GM12801 (cell line): Measurements from ENCODE around the gene SLC51B.

Experiments
- TF ChIP-seq, protein P1 (sequence below): IDR thresholded peaks from one replicate; pipeline ENCODE4 v1.5.1; 2011; ENCODE audit warnings: control low read depth; ENCODE audit not compliant: insufficient read length; ENCODE audit errors: extremely low read depth

SLC51B gene

DNA sequence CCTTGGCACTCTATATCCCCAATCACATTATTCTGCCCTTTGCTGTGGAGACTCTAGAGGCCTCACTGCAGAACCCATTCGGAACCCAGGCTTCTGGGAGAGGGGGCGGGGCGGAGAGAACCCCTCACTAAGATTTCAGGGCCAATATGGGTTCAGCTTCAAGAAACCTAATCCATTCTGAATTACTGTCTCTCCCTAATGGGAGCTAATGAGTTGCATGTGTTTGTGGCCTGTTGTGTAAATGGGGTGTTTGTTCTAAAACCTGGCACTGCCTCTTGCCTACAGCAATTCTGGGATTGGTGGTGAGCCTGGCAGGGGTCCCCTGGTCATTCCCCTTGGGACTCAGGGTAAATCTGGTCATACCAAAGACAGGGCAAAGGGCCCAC is 23.2 kb downstream of the SLC51B start:
- TF ChIP-seq, protein P1, sequence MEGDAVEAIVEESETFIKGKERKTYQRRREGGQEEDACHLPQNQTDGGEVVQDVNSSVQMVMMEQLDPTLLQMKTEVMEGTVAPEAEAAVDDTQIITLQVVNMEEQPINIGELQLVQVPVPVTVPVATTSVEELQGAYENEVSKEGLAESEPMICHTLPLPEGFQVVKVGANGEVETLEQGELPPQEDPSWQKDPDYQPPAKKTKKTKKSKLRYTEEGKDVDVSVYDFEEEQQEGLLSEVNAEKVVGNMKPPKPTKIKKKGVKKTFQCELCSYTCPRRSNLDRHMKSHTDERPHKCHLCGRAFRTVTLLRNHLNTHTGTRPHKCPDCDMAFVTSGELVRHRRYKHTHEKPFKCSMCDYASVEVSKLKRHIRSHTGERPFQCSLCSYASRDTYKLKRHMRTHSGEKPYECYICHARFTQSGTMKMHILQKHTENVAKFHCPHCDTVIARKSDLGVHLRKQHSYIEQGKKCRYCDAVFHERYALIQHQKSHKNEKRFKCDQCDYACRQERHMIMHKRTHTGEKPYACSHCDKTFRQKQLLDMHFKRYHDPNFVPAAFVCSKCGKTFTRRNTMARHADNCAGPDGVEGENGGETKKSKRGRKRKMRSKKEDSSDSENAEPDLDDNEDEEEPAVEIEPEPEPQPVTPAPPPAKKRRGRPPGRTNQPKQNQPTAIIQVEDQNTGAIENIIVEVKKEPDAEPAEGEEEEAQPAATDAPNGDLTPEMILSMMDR = no peak

DNA sequence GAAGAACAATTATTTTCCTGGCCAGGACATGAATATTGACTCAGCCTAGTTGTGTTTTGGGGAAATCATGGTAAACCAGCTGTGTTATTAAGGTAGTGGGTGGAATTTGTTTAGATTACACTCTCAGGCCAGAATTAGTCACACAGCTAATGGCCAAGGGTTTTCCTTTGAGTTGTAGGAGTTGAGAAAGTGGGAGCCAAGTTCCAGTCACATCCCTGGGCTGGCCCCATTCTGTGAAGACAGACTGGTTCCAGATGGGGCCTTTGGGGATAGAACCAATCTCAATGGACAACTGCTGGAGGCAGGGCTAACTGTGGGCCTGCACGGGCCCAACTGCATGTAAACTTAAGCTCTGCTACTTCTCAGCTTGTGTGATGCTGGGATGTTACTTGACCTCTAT is 24.0 kb downstream of the SLC51B start:
- TF ChIP-seq, protein P1 = no peak

DNA sequence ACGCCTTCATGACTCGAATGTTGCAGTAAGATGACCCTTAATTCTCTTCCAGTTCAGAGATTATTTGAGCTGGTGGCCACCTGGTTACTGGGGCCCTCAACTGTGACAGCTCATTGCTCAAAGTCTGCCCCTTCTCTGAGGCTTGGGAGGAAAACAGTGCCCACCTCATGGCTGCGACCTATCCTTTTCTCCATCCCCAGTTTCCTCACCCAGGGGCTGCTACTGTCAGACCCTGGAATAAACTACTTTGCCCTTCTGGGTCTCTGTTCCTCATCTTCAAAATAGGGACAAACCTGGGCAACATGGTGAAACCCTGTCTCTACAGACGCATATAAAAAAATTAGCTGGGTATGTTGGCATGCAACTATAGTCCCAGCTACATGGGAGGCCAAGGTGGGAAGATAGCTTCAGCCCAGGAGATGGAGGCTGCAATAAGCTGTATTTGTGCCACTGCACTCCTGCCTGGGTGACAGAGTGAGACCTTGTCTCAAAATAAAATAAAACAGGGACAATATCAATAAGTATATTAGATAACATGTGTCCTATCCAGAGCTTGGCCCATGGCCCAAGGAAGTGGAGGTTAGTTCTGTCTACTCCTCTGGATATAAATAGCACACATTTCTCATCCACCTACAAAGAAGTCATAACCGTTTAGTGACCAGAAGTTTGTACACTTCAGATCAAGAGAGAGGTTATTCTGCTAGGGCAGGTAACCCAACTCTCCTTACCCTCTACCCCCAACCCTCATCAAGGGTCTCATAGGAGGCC is 24.8 kb downstream of the SLC51B start:
- TF ChIP-seq, protein P1 = no peak

DNA sequence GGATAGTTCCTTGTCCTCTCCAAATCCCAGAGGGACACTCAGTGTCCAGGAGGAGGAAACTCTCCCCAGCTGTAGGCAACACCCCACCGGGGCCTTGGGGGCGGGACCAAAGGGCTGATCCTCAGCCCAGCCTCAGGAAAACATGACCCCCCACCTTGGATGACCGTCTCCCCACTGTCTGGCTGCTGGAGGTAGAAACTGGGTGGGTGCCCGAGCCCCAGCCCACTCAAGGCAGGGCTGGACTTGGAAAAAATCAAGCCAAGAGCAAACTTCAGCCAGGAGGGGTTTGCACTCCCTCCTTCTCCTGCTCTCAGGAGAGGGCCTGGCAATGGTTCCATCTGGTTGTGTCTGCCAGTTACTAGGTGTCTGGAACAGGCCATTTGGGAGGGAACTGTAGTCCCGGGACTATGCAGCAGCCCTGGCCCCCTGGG is 26.2 kb downstream of the SLC51B start:
- TF ChIP-seq, protein P1 = no peak

DNA sequence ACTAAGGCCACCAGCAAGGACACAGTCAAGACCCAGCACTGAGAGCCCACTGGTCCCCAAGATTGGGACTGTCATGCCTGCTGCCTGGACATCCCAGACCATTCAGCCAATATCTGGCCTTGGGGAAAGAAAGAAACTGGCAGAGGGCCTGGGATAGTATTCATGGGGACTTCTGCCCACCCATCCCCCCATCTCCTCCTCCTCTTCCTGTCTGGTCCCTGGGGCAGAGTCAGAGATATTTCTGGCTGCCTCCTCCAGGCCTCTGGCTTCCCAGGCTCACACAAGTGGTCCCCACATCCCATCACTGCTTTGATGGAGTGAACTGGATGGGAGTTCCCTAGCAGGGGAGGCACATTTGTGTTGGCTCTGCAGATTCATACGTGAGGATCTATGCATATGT is 26.8 kb downstream of the SLC51B start:
- TF ChIP-seq, protein P1 = no peak

DNA sequence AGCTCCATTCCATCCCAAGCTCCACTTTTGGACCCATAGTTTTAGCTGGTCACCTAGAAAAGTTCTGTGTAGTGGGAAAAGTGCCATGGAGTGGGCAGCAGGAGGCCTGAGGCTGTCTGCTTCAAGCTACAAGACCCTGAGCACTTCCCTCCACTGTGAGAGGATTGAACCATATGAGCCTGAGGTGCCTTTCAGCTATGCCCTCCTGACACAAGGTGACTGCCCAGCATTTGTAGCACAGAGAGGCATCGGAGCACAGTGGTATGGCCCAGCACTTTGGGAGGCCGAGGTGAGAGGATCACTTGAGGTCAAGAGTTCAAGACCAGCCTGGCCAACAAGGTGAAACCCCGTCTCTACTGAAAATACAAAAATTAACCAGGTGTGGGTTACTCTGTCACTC is 27.4 kb downstream of the SLC51B start:
- TF ChIP-seq, protein P1 = no peak

DNA sequence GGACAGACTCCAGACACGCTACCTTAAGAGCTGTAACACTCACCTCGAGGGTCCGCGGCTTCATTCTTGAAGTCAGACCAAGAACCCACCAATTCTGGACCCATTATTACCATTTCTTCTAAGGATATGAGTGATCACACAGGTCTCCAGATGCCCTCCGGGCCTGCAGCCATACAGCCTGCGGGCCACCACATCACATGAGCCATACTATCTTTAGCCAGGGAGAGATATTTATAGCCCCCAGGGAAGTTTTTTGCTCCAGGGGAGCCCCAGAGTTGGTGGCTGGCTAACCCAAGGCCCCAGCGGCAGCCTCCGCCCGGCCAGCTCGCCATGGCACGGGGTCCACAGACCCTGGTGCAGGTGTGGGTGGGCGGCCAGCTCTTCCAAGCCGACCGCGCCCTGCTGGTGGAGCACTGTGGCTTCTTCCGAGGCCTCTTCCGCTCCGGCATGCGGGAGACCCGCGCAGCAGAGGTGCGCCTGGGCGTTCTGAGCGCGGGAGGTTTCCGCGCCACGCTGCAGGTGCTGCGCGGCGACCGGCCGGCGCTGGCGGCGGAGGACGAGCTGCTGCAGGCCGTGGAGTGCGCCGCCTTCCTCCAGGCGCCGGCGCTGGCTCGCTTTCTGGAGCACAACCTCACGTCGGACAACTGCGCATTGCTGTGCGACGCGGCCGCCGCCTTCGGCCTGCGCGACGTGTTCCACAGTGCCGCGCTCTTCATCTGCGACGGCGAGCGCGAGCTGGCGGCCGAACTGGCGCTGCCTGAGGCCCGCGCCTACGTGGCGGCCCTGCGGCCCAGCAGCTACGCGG is 31.5 kb downstream of the SLC51B start, which contains the start of gene KBTBD13:
Gene KBTBD13 (plus strand): TSS at position 261 of the 805 bp plus-strand sequence. CDS start 70 bp downstream, at position 331.
- TF ChIP-seq, protein P1 = no peak
